ENCODE measurements around the gene N4BP2.

- no peak for TF ChIP-seq CTCF (conservative IDR thresholded peaks at IDR 0.05)
- TF ChIP-seq EZH2 (IDR thresholded peaks at IDR 0.05; ENCODE audit: low read depth), result no peak
These were observed 1.2 kb upstream of the N4BP2 start for GRCh38 chr4:40055511-40055862.
